Tibial nerve (tissue), 4 donors: ENCODE data around the gene SEL1L3.

Source experiments
- EP300 ChIP-seq, 2 donors: sonication (generic); formaldehyde crosslinking; IDR thresholded peaks; one replicate each; pipeline ENCODE4 v1.6.1; 2017; ENCODE audit warnings: antibody characterized with exemption in 2 of 2, mild to moderate bottlenecking in 1 of 2
- POLR2A ChIP-seq, 2 donors: fragments of 450-650 bp; IDR thresholded peaks; one replicate each; pipeline ENCODE4 v1.6.1; 2017; ENCODE audit warnings: antibody characterized with exemption in 2 of 2, mild to moderate bottlenecking in 2 of 2, moderate library complexity in 2 of 2
- TF ChIP-seq, protein P1 (sequence below), 5 experiments: fragments of 200-600 bp in 3 of 5; fragments of 450-650 bp in 2 of 5; sonication (generic) in 3 of 5; IDR thresholded peaks; one replicate each; pipeline ENCODE4 v1.5.1; 2016 to 2019; ENCODE audit warnings: antibody characterized with exemption in 5 of 5, mild to moderate bottlenecking in 3 of 5, moderate library complexity in 2 of 5

DNA sequence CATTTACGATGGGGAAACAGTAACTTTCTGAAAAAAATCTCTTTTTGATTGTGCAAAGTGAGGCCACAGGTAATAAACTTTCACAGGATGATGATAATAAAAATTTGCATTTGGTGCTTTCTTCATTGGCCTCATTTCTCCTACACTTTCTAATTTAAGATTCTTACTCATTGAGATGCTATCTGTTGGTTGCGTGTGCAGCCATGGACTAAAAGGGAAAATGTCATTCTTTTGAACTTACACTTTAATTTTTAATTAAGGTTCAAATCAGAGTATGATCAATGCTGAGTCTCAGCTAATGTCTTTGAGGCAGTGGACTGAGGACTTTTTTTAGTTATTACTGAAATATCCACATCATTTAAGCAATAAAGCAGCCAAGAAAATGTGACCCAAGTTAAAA is 87.6 kb downstream of the SEL1L3 start:
- TF ChIP-seq POLR2A (IDR thresholded peaks at IDR 0.05), result no peak
- TF ChIP-seq, protein P1, sequence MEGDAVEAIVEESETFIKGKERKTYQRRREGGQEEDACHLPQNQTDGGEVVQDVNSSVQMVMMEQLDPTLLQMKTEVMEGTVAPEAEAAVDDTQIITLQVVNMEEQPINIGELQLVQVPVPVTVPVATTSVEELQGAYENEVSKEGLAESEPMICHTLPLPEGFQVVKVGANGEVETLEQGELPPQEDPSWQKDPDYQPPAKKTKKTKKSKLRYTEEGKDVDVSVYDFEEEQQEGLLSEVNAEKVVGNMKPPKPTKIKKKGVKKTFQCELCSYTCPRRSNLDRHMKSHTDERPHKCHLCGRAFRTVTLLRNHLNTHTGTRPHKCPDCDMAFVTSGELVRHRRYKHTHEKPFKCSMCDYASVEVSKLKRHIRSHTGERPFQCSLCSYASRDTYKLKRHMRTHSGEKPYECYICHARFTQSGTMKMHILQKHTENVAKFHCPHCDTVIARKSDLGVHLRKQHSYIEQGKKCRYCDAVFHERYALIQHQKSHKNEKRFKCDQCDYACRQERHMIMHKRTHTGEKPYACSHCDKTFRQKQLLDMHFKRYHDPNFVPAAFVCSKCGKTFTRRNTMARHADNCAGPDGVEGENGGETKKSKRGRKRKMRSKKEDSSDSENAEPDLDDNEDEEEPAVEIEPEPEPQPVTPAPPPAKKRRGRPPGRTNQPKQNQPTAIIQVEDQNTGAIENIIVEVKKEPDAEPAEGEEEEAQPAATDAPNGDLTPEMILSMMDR (IDR thresholded peaks at IDR 0.05), result no peak
- no peak for TF ChIP-seq EP300 (IDR thresholded peaks at IDR 0.05)
